G401 (cell line): Measurements from ENCODE around the gene DAP3. TPM values are rescaled to one million over a fixed set of nuclear protein-coding genes. Genes with fewer than 3 reads are reported as not detected.
A peak's percentile ranks its signal among the peaks of the same experiment; 100 is the strongest.
"Not testable (repeated sequence)": the region's sequence is repeated elsewhere in the genome, so short reads cannot be mapped to it uniquely, and the experiment has no call there.

Source experiments
- DNase-seq: peaks from one replicate; pipeline ENCODE4 v3.0.0-alpha.2; 2015; ENCODE audit warnings: low spot score
- in situ Hi-C: cut with HindIII; loops from 2 replicates; pipeline ENCODE4 v1.10.0; 2016; ENCODE audit warnings: low sequenced_read_pairs, mixed read lengths
- total RNA-seq: library from RNA; depleted of rRNA; stranded (reverse); fragments of >200 nt; shearing (Covaris generic); gene quantifications from 2 replicates; pipeline ENCODE4 v1.2.3, GENCODE V29; 2014; rRNA removed

The DAP3 gene
- total RNA-seq, 1 experiment from 2014 or later = 138 TPM

GRCh38 chr1:155761736-155762405, 73.0 kb downstream of the DAP3 start:
- in situ Hi-C loops = no loop called here
- no peak for DNase-seq

DNA sequence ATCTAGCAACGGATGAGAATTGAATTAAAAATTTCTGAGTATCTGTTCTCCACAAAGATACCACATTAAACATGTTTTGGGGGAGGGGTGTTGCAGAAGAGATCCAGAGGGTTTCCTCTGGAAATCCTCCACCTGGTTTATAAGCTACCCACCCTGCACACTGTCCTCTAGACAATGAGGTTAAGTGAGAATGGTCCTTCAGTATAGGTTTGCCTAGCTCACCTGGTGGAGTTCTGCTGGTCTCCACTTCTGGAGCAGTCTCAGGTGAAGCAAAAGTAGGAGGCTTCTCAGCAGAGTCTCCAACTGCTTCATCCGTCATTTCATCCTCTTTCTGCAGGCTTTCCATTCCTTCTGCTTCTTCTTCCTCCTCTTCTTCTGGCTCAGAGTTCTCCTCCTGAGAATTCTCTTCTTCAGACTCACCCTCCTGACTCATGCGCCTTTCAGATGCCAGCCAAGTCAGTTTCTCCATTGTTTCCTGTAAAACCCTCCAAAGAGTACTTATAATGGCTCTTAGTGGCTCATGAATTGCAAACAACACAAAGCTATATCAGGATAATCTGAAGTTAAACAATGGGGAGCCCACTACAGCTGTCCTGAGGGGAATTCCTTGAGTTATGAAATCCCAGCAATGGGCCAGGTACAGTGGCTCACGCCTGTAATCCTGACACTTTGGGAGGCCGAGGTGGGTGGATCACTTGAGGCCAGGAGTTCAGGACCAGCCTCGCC, 74.4 kb downstream of the DAP3 start:
- in situ Hi-C loops = not testable (repeated sequence)

GRCh38 chr1:155763989-155764388, 75.1 kb downstream of the DAP3 start:
- DNase-seq, in situ Hi-C loops: not testable (repeated sequence)

More for the DNA sequence above, 74.4 kb downstream of the DAP3 start:
- peak; percentile 7 for DNase-seq

DNA sequence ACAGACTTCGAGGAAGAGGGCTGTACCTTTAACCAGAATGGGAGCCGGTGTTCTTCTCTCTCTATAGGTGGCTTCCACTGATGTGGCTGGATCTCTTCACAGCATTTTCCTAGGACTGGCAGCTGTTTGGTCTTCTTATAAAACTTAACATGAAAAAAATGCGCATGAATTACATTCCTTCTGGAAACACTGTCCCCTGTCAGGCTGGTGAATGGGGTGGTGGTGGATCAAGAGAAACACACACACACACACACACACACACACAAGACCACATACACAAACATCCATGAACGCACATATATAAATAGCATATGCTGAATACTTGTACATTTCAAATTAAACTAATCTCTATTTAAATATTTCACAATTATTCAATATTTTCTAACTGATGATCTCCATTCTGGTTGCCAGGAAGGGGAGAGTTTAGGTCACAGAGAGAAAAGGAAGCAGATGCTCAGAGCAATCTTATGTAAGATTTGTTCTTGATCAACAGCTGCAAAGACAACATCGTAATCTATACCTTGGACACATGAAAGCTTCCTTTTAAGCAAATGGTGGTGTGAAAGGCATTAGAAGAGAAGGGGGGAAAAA, 78.6 kb downstream of the DAP3 start:
- in situ Hi-C loops, DNase-seq: not testable (repeated sequence)

GRCh38 chr1:155769257-155769656, 80.4 kb downstream of the DAP3 start:
- in situ Hi-C loops = no loop called here
- DNase-seq = no peak

DNA sequence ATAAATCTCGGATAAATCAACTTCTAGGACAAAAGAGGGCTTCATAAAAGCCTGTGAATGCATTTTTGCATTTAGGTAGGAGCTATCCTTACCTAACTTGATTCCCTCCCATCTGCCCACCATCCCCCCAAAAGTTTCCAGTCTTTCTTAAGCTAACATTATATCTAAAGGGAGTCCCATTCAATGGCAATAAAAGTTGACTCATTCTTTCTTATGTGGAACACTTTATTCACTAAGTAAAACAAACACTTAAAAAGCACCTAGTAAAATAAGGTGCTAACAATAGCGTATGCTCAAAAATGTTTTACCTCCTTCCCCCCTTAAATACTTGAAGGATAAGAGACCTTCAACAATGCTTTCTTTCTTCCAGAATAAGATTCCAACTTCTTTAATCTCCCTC, 84.3 kb downstream of the DAP3 start:
- in situ Hi-C loops = no loop called here
- DNase-seq = no peak

GRCh38 chr1:155776414-155776813, 87.5 kb downstream of the DAP3 start:
- in situ Hi-C loops = no loop called here
- DNase-seq = no peak

DNA sequence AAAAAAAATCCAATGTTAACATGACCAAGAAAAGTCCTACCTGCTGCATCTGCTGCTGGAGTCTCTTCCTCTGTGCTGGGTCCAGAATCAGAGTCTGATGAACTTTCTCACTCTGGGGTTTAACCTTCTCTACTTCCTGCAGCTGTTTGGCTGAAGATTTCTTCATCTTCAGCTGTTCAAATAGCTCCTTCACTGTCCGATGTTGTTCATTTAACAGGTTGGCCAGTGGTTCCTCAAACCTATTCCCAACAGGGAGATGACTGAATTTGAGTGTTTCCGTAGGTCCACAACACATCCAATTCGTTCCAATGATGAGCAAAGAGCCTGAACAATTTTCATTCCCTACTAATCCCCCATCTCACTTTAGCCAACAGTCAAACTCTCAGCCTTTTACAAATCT, 88.7 kb downstream of the DAP3 start:
- no peak for DNase-seq
- in situ Hi-C loops = no loop called here

Other genes with a start within 250 kb of the DAP3 start
- 7.7 and 15.6 TPM in 2 replicates for gene ASH1L, start 126.3 kb upstream of the DAP3 start, total RNA-seq
- 28.1 and 29.4 TPM in 2 replicates for gene MSTO1, start 78.9 kb upstream of the DAP3 start, total RNA-seq
- gene YY1AP1, start 317 bp upstream of the DAP3 start, total RNA-seq = 73.4 and 73.7 TPM in 2 replicates
- 9.4 and 14.3 TPM in 2 replicates for gene GON4L, start 168.1 kb downstream of the DAP3 start, total RNA-seq
- gene SYT11, start 170.5 kb downstream of the DAP3 start, total RNA-seq = 4.9 and 5.8 TPM in 2 replicates
- gene RIT1, start 222.3 kb downstream of the DAP3 start, total RNA-seq = 22.6 and 43.9 TPM in 2 replicates
- 30.0 and 52.6 TPM in 2 replicates for gene KHDC4, start 245.3 kb downstream of the DAP3 start, total RNA-seq